ENCODE results near the gene FGF5. TPM values are rescaled to one million over a fixed set of nuclear protein-coding genes. Genes with fewer than 3 reads are reported as not detected.
A peak's percentile ranks its signal among the peaks of the same experiment; 100 is the strongest.

FGF5 gene
- total RNA-seq, 1 experiment from 2014 or later = 1.0 TPM

GRCh38 chr4:80321776-80322175, 55.3 kb downstream of the FGF5 start:
- in situ Hi-C loops (cut with HindIII; ENCODE audit: low sequenced_read_pairs) = no loop called here
- no peak for DNase-seq (ENCODE audit: low spot score)

- DNase-seq (ENCODE audit: low spot score) = peak; percentile 49
- in situ Hi-C loops (cut with HindIII; ENCODE audit: low sequenced_read_pairs) = no loop called here
These were observed 56.3 kb downstream of the FGF5 start for GRCh38 chr4:80322716-80323115.

GRCh38 chr4:80324171-80324570, 57.7 kb downstream of the FGF5 start:
- in situ Hi-C loops (cut with HindIII; ENCODE audit: low sequenced_read_pairs) = no loop called here
- DNase-seq (ENCODE audit: low spot score) = no peak

GRCh38 chr4:80331693-80332092, 65.2 kb downstream of the FGF5 start:
- in situ Hi-C loops (cut with HindIII; ENCODE audit: low sequenced_read_pairs) = no loop called here

GRCh38 chr4:80333121-80333520, 66.7 kb downstream of the FGF5 start:
- in situ Hi-C loops (cut with HindIII; ENCODE audit: low sequenced_read_pairs) = no loop called here
- no peak for DNase-seq (ENCODE audit: low spot score)

More at GRCh38 chr4:80331693-80332092, 65.2 kb downstream of the FGF5 start:
- DNase-seq (ENCODE audit: low spot score) = no peak

GRCh38 chr4:80334568-80334967, 68.1 kb downstream of the FGF5 start:
- in situ Hi-C loops (cut with HindIII; ENCODE audit: low sequenced_read_pairs) = no loop called here

GRCh38 chr4:80335226-80335553, 68.7 kb downstream of the FGF5 start:
- DNase-seq (ENCODE audit: low spot score) = no peak
- in situ Hi-C loops (cut with HindIII; ENCODE audit: low sequenced_read_pairs) = no loop called here

More at GRCh38 chr4:80334568-80334967, 68.1 kb downstream of the FGF5 start:
- DNase-seq (ENCODE audit: low spot score) = no peak

- in situ Hi-C loops (cut with HindIII; ENCODE audit: low sequenced_read_pairs) = no loop called here
- peak; percentile 77 for DNase-seq (ENCODE audit: low spot score)
These were observed 69.3 kb downstream of the FGF5 start, which contains the start of gene CFAP299 for GRCh38 chr4:80335554-80336358. CFAP299 (plus strand) TSS chr4:80335730.

- peak; percentile 68 for DNase-seq (ENCODE audit: low spot score)
- in situ Hi-C loops (cut with HindIII; ENCODE audit: low sequenced_read_pairs) = no loop called here
These were observed 70.1 kb downstream of the FGF5 start for GRCh38 chr4:80336582-80336981.

- in situ Hi-C loops (cut with HindIII; ENCODE audit: low sequenced_read_pairs) = no loop called here
- no peak for DNase-seq (ENCODE audit: low spot score)
These were observed 73.6 kb downstream of the FGF5 start for GRCh38 chr4:80340036-80340435.

Other genes starting within 250 kb of the FGF5 start
- gene ANTXR2, start 193.4 kb upstream of the FGF5 start, total RNA-seq (2014; rRNA removed; shearing (Covaris generic)) = 0.18 and 0.51 TPM in 2 replicates
- 0.06 and 0.20 TPM in 2 replicates for gene PRDM8, start 69.2 kb upstream of the FGF5 start, total RNA-seq (2014; rRNA removed; shearing (Covaris generic))
- 0.14 and 0.55 TPM in 2 replicates for gene CFAP299, start 69.1 kb downstream of the FGF5 start, total RNA-seq (2014; rRNA removed; shearing (Covaris generic))

Measured in G401 (cell line).